Measurements from ENCODE around the gene ANP32E. TPM values are rescaled to one million over a fixed set of nuclear protein-coding genes. Genes with fewer than 3 reads are reported as not detected.

Gene ANP32E
- total and polyA plus RNA-seq, 2 of the 13 experiments (the other 11 are each of a cell fraction or from before 2014, with no cell fraction given): 10.3 to 53.0 TPM

DNA sequence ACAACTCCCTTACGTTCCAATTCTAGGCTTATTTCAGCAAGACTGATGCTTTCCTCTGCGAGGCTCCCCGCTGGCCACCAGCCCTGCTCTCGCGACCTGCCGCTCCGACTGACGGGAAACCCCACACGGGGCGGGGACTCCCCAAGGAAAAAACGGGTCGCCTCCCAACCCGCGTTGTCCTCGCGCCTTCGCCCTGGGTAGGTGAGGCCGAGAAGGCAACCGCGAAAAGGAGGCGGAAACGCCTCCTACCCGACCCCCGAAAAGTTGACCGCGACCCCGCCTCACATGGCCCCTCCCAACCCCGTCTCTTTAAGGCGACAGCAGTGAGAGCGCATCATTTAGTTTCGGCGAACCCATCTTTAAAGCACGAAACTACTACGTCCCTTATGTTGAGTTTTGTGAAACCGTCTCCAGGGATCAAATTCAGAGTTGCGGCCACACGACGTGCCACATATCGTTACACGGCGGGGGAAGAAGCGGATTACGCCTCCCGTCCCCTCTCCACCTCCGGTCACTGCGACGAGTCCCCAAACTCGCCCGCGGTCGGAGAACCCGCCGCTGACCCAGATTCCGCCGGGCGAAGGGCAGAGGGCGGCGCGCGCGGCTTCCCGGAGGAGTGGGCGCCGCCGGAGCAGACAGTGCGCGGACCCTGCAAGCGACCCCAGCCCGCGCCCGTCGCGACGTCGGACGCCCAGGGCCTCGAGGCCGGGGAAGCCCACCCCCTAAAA lies 1.2 kb downstream of the ANP32E start (continued):
- TF ChIP-seq, protein P1, sequence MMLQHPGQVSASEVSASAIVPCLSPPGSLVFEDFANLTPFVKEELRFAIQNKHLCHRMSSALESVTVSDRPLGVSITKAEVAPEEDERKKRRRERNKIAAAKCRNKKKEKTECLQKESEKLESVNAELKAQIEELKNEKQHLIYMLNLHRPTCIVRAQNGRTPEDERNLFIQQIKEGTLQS (CRISPR knock-in tag; IDR thresholded peaks at IDR 0.05): no peak
- TF ChIP-seq TBX3 (IDR thresholded peaks at IDR 0.05; ENCODE audit: borderline replicate concordance) (no peak), EED (CRISPR knock-in tag; IDR thresholded peaks at IDR 0.05) (no peak), NR2F2 (IDR thresholded peaks at IDR 0.05; ENCODE audit: borderline replicate concordance, low read depth) (no peak), ZNF343 (CRISPR knock-in tag; IDR thresholded peaks at IDR 0.05) (no peak), TBL1XR1 (IDR thresholded peaks at IDR 0.05; ENCODE audit: borderline replicate concordance, low read length, partially characterized antibody) (no peak), ZNF260 (CRISPR knock-in tag; IDR thresholded peaks at IDR 0.05; ENCODE audit: borderline replicate concordance, low read depth) (no peak), POGZ (CRISPR knock-in tag; IDR thresholded peaks at IDR 0.05) (no peak), ZNF292 (CRISPR knock-in tag; IDR thresholded peaks at IDR 0.05; ENCODE audit: borderline replicate concordance, low read depth) (no peak), ZNF841 (CRISPR knock-in tag; IDR thresholded peaks at IDR 0.05; ENCODE audit: borderline replicate concordance) (no peak), SMAD9 (CRISPR knock-in tag; IDR thresholded peaks at IDR 0.05) (no peak), ZNF263 (CRISPR knock-in tag; IDR thresholded peaks at IDR 0.05) (no peak), ZNF614 (CRISPR knock-in tag; IDR thresholded peaks at IDR 0.05; ENCODE audit: borderline replicate concordance) (no peak), ZNF768 (CRISPR knock-in tag; IDR thresholded peaks at IDR 0.05) (no peak), JARID2 (CRISPR knock-in tag; IDR thresholded peaks at IDR 0.05; ENCODE audit: insufficient replicate concordance) (no peak), NCOA2 (CRISPR knock-in tag; IDR thresholded peaks at IDR 0.05) (no peak), ZKSCAN5 (CRISPR knock-in tag; IDR thresholded peaks at IDR 0.05) (no peak), TSC22D2 (CRISPR knock-in tag; IDR thresholded peaks at IDR 0.05; ENCODE audit: borderline replicate concordance) (no peak), ZNF816 (CRISPR knock-in tag; IDR thresholded peaks at IDR 0.05; ENCODE audit: borderline replicate concordance) (0 out of 2 replicates have a peak, but pooled peaks have one; percentile 31), CCDC6 (CRISPR knock-in tag; IDR thresholded peaks at IDR 0.05) (no peak), FOXC1 (CRISPR knock-in tag; IDR thresholded peaks at IDR 0.05; ENCODE audit: borderline replicate concordance) (no peak)
- TF ChIP-seq, protein P2, sequence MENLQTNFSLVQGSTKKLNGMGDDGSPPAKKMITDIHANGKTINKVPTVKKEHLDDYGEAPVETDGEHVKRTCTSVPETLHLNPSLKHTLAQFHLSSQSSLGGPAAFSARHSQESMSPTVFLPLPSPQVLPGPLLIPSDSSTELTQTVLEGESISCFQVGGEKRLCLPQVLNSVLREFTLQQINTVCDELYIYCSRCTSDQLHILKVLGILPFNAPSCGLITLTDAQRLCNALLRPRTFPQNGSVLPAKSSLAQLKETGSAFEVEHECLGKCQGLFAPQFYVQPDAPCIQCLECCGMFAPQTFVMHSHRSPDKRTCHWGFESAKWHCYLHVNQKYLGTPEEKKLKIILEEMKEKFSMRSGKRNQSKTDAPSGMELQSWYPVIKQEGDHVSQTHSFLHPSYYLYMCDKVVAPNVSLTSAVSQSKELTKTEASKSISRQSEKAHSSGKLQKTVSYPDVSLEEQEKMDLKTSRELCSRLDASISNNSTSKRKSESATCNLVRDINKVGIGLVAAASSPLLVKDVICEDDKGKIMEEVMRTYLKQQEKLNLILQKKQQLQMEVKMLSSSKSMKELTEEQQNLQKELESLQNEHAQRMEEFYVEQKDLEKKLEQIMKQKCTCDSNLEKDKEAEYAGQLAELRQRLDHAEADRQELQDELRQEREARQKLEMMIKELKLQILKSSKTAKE (CRISPR knock-in tag; IDR thresholded peaks at IDR 0.05; ENCODE audit: borderline replicate concordance): no peak
- TF ChIP-seq, protein P3, sequence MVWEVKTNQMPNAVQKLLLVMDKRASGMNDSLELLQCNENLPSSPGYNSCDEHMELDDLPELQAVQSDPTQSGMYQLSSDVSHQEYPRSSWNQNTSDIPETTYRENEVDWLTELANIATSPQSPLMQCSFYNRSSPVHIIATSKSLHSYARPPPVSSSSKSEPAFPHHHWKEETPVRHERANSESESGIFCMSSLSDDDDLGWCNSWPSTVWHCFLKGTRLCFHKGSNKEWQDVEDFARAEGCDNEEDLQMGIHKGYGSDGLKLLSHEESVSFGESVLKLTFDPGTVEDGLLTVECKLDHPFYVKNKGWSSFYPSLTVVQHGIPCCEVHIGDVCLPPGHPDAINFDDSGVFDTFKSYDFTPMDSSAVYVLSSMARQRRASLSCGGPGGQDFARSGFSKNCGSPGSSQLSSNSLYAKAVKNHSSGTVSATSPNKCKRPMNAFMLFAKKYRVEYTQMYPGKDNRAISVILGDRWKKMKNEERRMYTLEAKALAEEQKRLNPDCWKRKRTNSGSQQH (CRISPR knock-in tag; IDR thresholded peaks at IDR 0.05; ENCODE audit: low read depth): peak; percentile 26; the same call in 1 of the 2 replicates
- TF ChIP-seq, protein P4, sequence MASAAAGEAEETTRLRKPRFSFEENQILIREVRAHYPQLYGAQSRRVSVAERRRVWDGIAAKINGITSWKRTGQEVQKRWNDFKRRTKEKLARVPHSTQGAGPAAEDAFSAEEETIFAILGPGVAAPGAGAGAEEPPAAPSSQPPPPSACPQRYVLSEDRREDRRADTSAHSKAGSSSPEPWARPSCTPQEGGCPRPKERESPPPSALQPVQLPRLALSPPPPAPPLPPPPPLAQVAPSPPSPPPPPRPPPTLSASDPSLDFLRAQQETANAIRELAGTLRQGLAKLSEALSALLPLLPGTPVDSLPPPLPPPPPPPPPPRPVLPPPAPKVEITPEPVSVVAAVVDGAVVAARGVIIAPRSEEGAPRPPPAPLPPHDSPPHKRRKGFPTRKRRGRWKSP (CRISPR knock-in tag; IDR thresholded peaks at IDR 0.05): no peak
- TF ChIP-seq, protein P5, sequence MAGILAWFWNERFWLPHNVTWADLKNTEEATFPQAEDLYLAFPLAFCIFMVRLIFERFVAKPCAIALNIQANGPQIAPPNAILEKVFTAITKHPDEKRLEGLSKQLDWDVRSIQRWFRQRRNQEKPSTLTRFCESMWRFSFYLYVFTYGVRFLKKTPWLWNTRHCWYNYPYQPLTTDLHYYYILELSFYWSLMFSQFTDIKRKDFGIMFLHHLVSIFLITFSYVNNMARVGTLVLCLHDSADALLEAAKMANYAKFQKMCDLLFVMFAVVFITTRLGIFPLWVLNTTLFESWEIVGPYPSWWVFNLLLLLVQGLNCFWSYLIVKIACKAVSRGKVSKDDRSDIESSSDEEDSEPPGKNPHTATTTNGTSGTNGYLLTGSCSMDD (CRISPR knock-in tag; IDR thresholded peaks at IDR 0.05): no peak
